GM21529 (cell line): ENCODE data around the gene STRA6.

Experiments used
- ATAC-seq: cut with Tn5 transposase; IDR thresholded peaks from one replicate; pipeline ENCODE4 v1.9.1; 2021; ENCODE audit not compliant: unreplicated experiment

STRA6 gene

GRCh38 chr15:74182131-74182530 lies 20.5 kb downstream of the STRA6 start:
- ATAC-seq: no peak

- no peak for ATAC-seq
These were observed 21.5 kb downstream of the STRA6 start for GRCh38 chr15:74180881-74181602.

GRCh38 chr15:74179983-74180880 lies 22.4 kb downstream of the STRA6 start:
- ATAC-seq: no peak

- ATAC-seq: no peak
These were observed 23.3 kb downstream of the STRA6 start for GRCh38 chr15:74179101-74179841.

GRCh38 chr15:74178326-74179100 lies 24.1 kb downstream of the STRA6 start:
- no peak for ATAC-seq

- ATAC-seq: no peak
These were observed 26.0 kb downstream of the STRA6 start for GRCh38 chr15:74176262-74177214.

GRCh38 chr15:74175271-74176191 lies 27.1 kb downstream of the STRA6 start:
- no peak for ATAC-seq

GRCh38 chr15:74174958-74175253 lies 27.7 kb downstream of the STRA6 start:
- no peak for ATAC-seq

- no peak for ATAC-seq
These were observed 28.2 kb downstream of the STRA6 start for GRCh38 chr15:74174219-74174957.

GRCh38 chr15:74173380-74174218 lies 29.0 kb downstream of the STRA6 start, which contains the start of gene ISLR:
Gene ISLR, plus strand, starts transcription at chr15:74173710. Its CDS starts 1,149 bp downstream, at chr15:74174859.
- ATAC-seq: no peak

GRCh38 chr15:74172701-74173379 lies 29.7 kb downstream of the STRA6 start:
- ATAC-seq: no peak

GRCh38 chr15:74171965-74172541 lies 30.5 kb downstream of the STRA6 start:
- ATAC-seq: no peak

GRCh38 chr15:74170875-74171578 lies 31.6 kb downstream of the STRA6 start:
- no peak for ATAC-seq

GRCh38 chr15:74170071-74170844 lies 32.3 kb downstream of the STRA6 start:
- no peak for ATAC-seq

- no peak for ATAC-seq
These were observed 33.9 kb downstream of the STRA6 start for GRCh38 chr15:74168711-74169126.
